NCI-H2081 treated with DMSO at 0.1 percent for 48 hours (cell line): ENCODE data around the gene UACA.
"Not testable (repeated sequence)": the region's sequence is repeated elsewhere in the genome, so short reads cannot be mapped to it uniquely, and the experiment has no call there.

ENCODE experiments used
- DNase-seq: peaks from one replicate; lab custom pipeline; 2025; lab: John Stamatoyannopoulos, UW

UACA gene

DNA sequence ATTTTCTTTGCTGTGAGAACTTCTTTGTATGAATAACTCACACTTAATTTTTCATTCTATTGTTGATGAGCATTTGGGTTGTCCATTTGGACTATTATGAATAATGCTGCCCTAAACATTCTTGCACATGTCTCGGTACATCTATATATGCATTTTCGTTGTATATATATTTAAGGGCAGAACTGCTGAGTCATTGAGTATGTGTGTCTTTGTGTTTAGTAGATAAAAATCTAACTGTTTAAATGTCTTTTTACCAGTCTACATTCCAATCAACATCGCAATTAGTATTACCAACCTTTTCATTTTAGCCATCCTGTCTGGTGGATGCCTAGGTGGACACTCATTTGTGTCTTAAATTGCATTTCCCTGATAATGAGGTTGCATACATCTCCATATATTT is 144.4 kb downstream of the UACA start:
- no peak for DNase-seq

DNA sequence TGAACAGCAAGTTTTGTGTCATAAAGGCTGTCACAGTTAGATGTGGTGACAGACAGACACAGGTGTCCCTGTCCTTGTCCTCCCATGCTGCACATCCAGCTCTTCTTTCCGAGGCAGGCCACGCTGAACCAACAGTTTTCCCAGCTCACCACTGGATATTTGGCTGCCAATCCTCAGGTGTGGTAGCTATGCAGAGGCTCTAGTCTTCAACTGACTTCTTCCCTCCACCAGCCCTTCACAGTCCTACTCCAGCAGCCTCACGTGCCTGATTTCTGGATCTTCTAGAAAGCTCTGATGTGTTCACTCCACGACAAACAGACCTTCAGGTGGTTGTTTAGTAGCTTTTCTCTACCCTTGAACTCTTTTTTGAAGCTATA is 145.5 kb downstream of the UACA start:
- DNase-seq, result no peak

GRCh38 chr15:70617076-70617910 is 146.1 kb downstream of the UACA start:
- no peak for DNase-seq

DNA sequence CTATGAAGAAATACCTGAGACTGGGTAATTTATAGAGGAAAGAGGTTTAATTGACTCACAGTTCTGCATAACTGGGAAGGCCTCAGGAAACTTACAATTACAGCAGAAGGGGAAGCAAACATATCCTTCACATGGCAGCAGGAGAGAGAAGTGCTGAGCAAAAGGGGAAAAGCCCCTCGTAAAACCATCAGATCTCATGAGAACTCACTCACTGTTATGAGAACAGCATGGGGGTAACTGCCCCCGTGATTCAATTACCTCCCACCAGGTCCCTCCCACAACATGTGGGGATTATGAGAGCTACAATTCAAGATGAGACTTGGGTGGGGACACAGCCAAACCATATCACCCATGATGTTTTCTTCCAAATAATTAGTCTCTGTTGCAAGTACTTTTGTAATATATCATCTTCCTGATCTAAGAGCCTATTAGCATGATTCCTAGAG is 147.0 kb downstream of the UACA start:
- DNase-seq, result not testable (repeated sequence)

DNA sequence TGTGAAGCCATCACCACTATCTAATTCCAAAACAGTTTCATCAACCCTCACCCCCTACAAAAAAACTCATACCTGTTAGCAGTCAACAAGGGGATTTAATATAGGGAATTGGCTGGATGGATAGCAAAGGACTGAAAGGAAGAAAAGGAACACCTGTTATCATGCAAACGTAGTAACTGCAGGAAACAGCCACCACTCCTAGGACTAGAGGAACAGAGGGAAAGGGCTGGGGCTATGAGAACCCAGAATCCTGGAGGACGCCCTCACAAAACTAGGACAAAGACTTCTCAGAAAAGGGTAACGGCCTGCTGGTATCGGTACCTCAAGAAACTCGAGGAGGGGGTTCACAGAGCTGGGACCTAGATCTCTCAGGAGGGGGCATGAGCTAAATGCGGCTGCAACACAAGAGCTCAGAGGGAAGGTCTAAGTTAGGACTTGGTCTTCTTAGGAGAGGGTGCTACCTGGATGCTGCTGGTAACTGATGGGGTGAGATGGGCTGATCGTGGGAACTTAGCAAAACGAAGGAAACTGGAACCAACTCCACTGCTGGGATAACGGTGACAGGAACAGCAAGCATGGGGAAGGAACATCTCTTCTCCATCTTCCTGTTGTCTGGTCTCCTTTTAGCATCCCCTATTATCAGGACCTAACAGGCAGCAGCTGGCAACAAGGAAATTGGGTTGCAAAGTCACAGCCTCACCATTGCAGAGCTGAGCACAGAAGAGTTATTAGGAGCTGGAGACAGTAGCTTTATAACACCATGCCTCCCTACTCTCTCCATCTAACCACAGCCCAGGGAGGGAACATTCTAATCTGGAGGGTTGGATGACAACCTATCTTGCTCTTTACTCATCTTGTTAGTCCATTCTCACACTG is 147.7 kb downstream of the UACA start:
- DNase-seq, result no peak

DNA sequence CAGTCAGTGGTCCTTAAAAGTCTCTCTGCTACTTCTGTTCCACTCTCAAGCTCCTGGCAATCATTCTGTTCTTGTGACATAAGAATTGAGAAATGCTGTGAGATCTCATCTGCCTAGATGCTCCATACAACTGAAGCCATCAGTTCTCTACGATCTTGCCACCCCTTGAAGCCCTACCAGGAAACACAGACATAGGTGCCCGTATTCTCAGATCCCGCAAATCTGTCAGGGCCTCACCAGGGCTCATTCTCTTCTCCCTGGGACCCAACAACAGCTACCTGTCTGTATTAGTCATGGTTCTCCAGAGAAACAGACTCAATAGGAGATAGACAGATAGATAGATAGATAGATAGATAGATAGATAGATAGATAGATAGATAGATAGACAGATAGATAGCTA is 149.1 kb downstream of the UACA start:
- DNase-seq, result no peak

GRCh38 chr15:70613271-70613670 is 150.1 kb downstream of the UACA start:
- DNase-seq, result no peak

GRCh38 chr15:70611286-70611685 is 152.1 kb downstream of the UACA start:
- DNase-seq, result no peak

GRCh38 chr15:70610541-70610940 is 152.8 kb downstream of the UACA start:
- DNase-seq, result no peak

DNA sequence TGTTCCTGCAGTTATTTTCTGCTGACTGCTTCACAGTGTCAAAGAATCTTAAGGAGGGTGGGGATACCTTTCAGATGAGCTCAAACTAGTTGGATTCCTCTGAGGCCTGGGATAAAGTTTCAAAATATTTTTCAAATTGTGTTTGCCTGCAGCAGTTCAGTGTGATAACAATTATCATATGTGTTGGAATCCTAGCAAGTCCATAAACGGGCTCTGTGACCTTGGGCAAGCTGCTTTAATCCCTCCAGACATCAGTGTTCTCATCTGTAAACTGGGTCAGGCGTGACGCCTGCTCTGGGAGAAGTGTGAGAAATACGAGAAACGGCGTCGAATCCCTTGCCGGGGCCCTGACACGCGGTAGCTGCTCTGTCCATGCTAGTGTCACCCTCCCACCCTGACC is 153.5 kb downstream of the UACA start:
- no peak for DNase-seq

GRCh38 chr15:70608144-70608543 is 155.2 kb downstream of the UACA start:
- DNase-seq, result no peak

DNA sequence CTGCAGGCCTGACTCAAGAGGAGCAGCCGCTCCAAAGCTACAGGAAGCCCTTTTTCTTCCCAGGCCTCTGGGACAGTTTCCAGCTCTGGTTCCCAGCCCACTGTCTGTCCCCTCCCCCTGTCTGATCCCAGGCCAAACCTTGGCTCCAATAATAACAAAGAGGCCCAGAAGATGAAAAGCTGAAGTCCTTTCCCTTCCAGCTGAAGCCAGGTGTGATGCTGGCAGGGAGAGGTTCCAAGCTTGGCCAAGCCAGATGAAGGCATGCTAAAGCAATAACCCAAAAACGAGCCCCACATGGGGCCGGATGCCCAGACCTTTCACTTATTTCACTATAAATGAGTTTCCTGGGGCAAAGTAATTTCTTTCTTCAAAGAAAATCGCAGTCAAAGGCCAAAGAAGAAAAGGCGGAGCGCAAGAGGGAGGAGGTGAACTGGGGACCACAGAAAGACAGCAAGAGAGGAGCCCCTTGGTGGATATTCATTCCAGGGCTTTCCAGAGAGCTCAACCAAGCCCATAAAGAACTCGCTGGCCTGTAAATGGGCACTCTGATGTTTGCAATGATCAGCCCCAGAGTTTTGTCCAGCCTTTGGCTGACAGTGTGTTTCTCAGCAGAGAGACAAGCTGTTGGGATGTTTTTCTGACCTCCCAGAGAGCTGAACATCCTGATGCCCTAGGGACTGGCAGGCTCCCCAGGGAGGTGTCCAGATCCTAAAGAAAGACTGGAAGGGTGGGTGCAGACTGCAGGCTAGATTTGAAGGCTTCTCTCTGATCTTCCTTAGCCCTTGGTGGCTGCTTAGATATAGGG is 157.6 kb downstream of the UACA start:
- no peak for DNase-seq

DNA sequence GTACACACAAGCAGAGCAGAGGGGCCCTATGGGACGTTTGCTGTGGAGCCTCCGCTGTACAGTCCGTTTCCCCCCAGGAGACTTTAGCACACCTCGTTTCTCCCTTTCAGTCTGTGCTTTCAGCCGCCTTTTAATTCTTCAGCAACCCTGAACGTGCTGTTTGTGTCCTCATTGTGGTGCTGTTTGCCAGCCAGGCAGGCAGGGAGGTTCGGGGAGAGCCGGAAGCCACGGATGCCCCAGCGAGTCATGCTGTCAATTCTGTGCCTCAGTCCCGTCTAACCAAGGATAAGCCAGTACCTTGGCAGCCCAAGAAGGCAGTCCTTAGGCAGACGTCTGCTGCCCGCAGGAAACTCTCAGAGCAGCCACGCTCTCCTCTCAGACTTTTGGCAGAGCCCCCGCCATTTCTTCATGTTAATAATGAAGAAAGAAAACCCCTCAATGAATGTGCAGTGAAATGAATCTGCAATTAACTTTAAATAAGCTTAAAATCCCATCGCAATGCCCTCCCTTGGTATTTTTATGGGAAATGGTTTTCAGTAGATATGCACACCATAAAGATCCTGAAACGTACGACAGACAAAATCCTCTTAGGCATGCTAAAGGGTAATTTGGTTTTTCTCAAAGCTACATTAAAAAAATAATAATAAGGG is 158.6 kb downstream of the UACA start:
- DNase-seq, result no peak
